ENCODE measurements around the gene ATP5PO. TPM values are rescaled to one million over a fixed set of nuclear protein-coding genes. Genes with fewer than 3 reads are reported as not detected.

Gene ATP5PO
- total RNA-seq, 1 experiment from 2014 or later = 386 TPM

DNA sequence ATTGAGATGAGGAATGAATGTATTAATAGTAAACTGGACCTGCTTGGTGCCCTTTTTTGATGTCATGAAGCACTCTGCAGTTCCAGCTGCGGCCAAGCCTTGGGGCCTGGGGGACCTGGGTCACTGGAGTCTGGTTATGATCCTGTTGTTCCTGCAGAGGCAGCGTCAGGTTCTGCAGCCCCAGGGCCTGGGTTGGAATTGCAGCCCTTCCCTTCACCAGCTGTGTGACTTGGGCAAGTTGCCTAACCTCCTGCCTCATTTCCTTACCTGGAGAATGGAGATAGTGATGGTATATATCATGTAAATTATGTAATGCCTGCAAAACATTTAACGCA lies 9.1 kb upstream of the ATP5PO start:
- H3K36me3 ChIP-seq (ENCODE audit: low read depth, low read length) = no peaks in the 10 kb centered on the region
- CTCF ChIA-PET = interaction anchor here (0.6 to 3.0 kb wide), 6 partner anchors 23 to 431 kb away, joined by 4 to 50 read pairs (median 6); no protein-coding TSS in a partner anchor
- no peak overlapping the region for H3K27ac ChIP-seq (ENCODE audit: low read length)
- peaks cover 11% of the 10 kb centered on the region for H3K4me1 ChIP-seq (ENCODE audit: insufficient read depth, low read length)
- H3F3A ChIP-seq (ENCODE audit: low read length, unreplicated experiment) = no peaks in the 10 kb centered on the region
- no peak overlapping the region for H3K4me3 ChIP-seq (ENCODE audit: low read length)
- no TSS peak for BruUV-seq (replicated peaks)
- H3K27me3 ChIP-seq (ENCODE audit: low read length) = no peaks in the 10 kb centered on the region
- H4K20me1 ChIP-seq (ENCODE audit: low read length) = no peaks in the 10 kb centered on the region
- DNase-seq = peak; percentile 74
- POLR2A ChIA-PET (ENCODE audit: unreplicated experiment) = no interaction called here
- no peaks in the 10 kb centered on the region for H3K79me2 ChIP-seq (ENCODE audit: low read length)
- peak overlapping the region; percentile 0; the same call in 1 of the 2 replicates for H3K4me2 ChIP-seq (ENCODE audit: low read length)
- H3K9me2 ChIP-seq (replicated peaks; ENCODE audit: low read length) = no peaks in the 10 kb centered on the region
- no peaks in the 10 kb centered on the region for H3K9me3 ChIP-seq (ENCODE audit: low read length)
- H2AFZ ChIP-seq (ENCODE audit: low read length) = peak overlapping the region; percentile 66; the same call in 1 of the 2 replicates
- peak; percentile 74 for ATAC-seq
- no peak overlapping the region for H3K9ac ChIP-seq (ENCODE audit: low read length)
- TF ChIP-seq, protein P1, sequence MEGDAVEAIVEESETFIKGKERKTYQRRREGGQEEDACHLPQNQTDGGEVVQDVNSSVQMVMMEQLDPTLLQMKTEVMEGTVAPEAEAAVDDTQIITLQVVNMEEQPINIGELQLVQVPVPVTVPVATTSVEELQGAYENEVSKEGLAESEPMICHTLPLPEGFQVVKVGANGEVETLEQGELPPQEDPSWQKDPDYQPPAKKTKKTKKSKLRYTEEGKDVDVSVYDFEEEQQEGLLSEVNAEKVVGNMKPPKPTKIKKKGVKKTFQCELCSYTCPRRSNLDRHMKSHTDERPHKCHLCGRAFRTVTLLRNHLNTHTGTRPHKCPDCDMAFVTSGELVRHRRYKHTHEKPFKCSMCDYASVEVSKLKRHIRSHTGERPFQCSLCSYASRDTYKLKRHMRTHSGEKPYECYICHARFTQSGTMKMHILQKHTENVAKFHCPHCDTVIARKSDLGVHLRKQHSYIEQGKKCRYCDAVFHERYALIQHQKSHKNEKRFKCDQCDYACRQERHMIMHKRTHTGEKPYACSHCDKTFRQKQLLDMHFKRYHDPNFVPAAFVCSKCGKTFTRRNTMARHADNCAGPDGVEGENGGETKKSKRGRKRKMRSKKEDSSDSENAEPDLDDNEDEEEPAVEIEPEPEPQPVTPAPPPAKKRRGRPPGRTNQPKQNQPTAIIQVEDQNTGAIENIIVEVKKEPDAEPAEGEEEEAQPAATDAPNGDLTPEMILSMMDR (conservative IDR thresholded peaks at IDR 0.05; ENCODE audit: low read depth, low read length) = no peak
- TF ChIP-seq EZH2 (IDR thresholded peaks at IDR 0.05; ENCODE audit: low read length, unreplicated experiment) = no peak
- TF ChIP-seq EZH2phosphoT487 (IDR thresholded peaks at IDR 0.05; ENCODE audit: borderline replicate concordance, low read length) = no peak
- intact Hi-C loops (cut with micrococcal nuclease) = loop anchor here (2.0 to 5.0 kb wide), 5 partner anchors 52 to 426 kb away; partner anchors contain the start of genes MRPS6 and SLC5A3

- peak; percentile 90 for DNase-seq
- peak; percentile 96 for ATAC-seq
- ChIA-PET POLR2A (ENCODE audit: unreplicated experiment) (interaction anchor here (0.5 kb wide), 1 partner anchor 409 kb away, joined by 4 read pairs; no protein-coding TSS in a partner anchor), CTCF (interaction anchor here (0.6 to 3.0 kb wide), 14 partner anchors 8 to 447 kb away, joined by 3 to 50 read pairs (median 4); no protein-coding TSS in a partner anchor)
- Histone ChIP-seq H3K79me2 (ENCODE audit: low read length) (no peaks in the 10 kb centered on the region), H3K9me2 (replicated peaks; ENCODE audit: low read length) (no peaks in the 10 kb centered on the region), H3K4me1 (ENCODE audit: insufficient read depth, low read length) (peaks cover 11% of the 10 kb centered on the region), H3K4me3 (ENCODE audit: low read length) (no peak overlapping the region), H3K36me3 (ENCODE audit: low read depth, low read length) (no peaks in the 10 kb centered on the region), H3K27me3 (ENCODE audit: low read length) (no peaks in the 10 kb centered on the region), H3K4me2 (ENCODE audit: low read length) (peak overlapping the region; percentile 58), H3F3A (ENCODE audit: low read length, unreplicated experiment) (no peaks in the 10 kb centered on the region), H2AFZ (ENCODE audit: low read length) (peak overlapping the region; percentile 66), H4K20me1 (ENCODE audit: low read length) (no peaks in the 10 kb centered on the region), H3K27ac (ENCODE audit: low read length) (no peak overlapping the region), H3K9ac (ENCODE audit: low read length) (no peak overlapping the region), H3K9me3 (ENCODE audit: low read length) (no peaks in the 10 kb centered on the region)
- intact Hi-C loops (cut with micrococcal nuclease) = loop anchor here (2.0 to 5.0 kb wide), 5 partner anchors 53 to 427 kb away; partner anchors contain the start of genes MRPS6 and SLC5A3
- no TSS peak for BruUV-seq (replicated peaks)
- TF ChIP-seq, protein P1 (conservative IDR thresholded peaks at IDR 0.05; ENCODE audit: low read depth, low read length) = peak; percentile 96
- TF ChIP-seq EZH2 (IDR thresholded peaks at IDR 0.05; ENCODE audit: low read length, unreplicated experiment) = no peak
These were observed 8.6 kb upstream of the ATP5PO start for GRCh38 chr21:33924079-33924765.

DNA sequence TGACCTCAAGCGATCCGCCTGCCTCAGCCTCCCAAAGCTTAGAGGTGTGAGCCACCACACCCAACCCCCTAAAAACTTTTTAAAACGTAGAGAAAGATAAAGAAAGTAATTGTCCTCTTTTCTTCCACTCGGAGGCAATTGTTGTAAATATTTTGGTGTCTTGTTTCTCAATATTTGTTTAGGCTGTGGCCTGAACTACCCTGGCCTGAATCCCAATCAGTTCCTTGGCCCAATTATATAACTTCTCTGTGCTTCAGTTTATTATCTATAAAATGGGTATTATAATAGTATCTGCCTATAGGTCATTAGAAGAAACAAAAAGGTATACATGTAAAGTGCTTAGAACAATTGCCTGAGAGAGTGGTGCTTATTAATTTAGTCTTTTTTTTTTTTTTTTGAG lies 1.8 kb upstream of the ATP5PO start:
- ChIA-PET CTCF (no interaction called here), POLR2A (ENCODE audit: unreplicated experiment) (no interaction called here)
- no peak overlapping the region for H3K4me2 ChIP-seq (ENCODE audit: low read length)
- H3K79me2 ChIP-seq (ENCODE audit: low read length) = peaks cover 32% of the 10 kb centered on the region
- DNase-seq = no peak
- intact Hi-C loops (cut with micrococcal nuclease) = no loop called here
- H3K9me2 ChIP-seq (replicated peaks; ENCODE audit: low read length) = no peaks in the 10 kb centered on the region
- H4K20me1 ChIP-seq (ENCODE audit: low read length) = no peaks in the 10 kb centered on the region
- H3K36me3 ChIP-seq (ENCODE audit: low read depth, low read length) = peaks cover 11% of the 10 kb centered on the region
- H3K9ac ChIP-seq (ENCODE audit: low read length) = no peak overlapping the region
- H3K27ac ChIP-seq (ENCODE audit: low read length) = no peak overlapping the region
- H3K27me3 ChIP-seq (ENCODE audit: low read length) = no peaks in the 10 kb centered on the region
- H2AFZ ChIP-seq (ENCODE audit: low read length) = no peak overlapping the region
- H3K9me3 ChIP-seq (ENCODE audit: low read length) = no peaks in the 10 kb centered on the region
- no peak overlapping the region for H3K4me3 ChIP-seq (ENCODE audit: low read length)
- no peak for TF ChIP-seq EZH2phosphoT487 (IDR thresholded peaks at IDR 0.05; ENCODE audit: borderline replicate concordance, low read length)
- no peak for TF ChIP-seq EZH2 (IDR thresholded peaks at IDR 0.05; ENCODE audit: low read length, unreplicated experiment)
- TF ChIP-seq, protein P1 (conservative IDR thresholded peaks at IDR 0.05; ENCODE audit: low read depth, low read length) = no peak
- BruUV-seq (replicated peaks) = no TSS peak
- peaks cover 13% of the 10 kb centered on the region for H3K4me1 ChIP-seq (ENCODE audit: insufficient read depth, low read length)
- H3F3A ChIP-seq (ENCODE audit: low read length, unreplicated experiment) = no peaks in the 10 kb centered on the region
- no peak for ATAC-seq
